C4-2B (cell line): ENCODE measurements around the gene ELFN1.

Experiments used
- ZFX ChIP-seq: fragments of 450-650 bp; IDR thresholded peaks from 2 replicates; pipeline ENCODE4 v1.6.1; 2017
- TF ChIP-seq, protein P1 (sequence below): fragments of 450-650 bp; conservative IDR thresholded peaks from 2 replicates; pipeline ENCODE4 v1.5.1; 2017; ENCODE audit warnings: mild to moderate bottlenecking

DNA sequence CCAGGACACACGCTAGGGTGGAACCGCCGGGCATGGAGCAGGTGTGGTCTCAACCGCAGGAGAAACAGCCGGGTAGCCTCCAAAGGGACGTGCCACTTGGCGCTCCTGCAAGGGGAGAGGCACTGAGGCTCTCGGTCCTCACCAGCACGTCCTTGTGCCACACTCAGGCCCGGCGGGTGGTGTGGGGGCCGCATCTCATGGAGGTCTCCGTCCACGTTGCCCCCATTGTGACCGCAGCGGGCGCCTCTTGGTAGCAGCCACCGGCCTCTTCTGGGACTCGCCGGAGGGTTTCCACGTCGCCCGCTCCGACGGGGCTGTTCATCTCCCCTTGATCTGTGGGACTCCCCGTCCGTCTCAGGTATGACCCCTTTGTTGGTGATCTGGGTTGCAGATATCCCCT lies 49.2 kb upstream of the ELFN1 start:
- TF ChIP-seq, protein P1, sequence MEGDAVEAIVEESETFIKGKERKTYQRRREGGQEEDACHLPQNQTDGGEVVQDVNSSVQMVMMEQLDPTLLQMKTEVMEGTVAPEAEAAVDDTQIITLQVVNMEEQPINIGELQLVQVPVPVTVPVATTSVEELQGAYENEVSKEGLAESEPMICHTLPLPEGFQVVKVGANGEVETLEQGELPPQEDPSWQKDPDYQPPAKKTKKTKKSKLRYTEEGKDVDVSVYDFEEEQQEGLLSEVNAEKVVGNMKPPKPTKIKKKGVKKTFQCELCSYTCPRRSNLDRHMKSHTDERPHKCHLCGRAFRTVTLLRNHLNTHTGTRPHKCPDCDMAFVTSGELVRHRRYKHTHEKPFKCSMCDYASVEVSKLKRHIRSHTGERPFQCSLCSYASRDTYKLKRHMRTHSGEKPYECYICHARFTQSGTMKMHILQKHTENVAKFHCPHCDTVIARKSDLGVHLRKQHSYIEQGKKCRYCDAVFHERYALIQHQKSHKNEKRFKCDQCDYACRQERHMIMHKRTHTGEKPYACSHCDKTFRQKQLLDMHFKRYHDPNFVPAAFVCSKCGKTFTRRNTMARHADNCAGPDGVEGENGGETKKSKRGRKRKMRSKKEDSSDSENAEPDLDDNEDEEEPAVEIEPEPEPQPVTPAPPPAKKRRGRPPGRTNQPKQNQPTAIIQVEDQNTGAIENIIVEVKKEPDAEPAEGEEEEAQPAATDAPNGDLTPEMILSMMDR: no peak
- TF ChIP-seq ZFX: no peak
